Mesendoderm (in vitro differentiated cells): Measurements from ENCODE around the gene RNF224.

Source experiments
- DNase-seq: peaks from one replicate; pipeline ENCODE4 v3.0.0; 2013
- H2AK5ac ChIP-seq: 2 replicates; pipeline ENCODE4 v1.6.1; 2013; ENCODE audit warnings: low read length, inconsistent platforms
- H2BK120ac ChIP-seq: 2 replicates; pipeline ENCODE4 v1.6.1; 2013; ENCODE audit warnings: low read depth, mild to moderate bottlenecking, low read length, moderate library complexity, mixed read lengths
- H2BK15ac ChIP-seq: replicated peaks from 2 replicates; pipeline ENCODE4 v1.6.1; 2013; ENCODE audit warnings: low read depth, mild to moderate bottlenecking, moderate library complexity
- H2BK5ac ChIP-seq: 2 replicates; pipeline ENCODE4 v1.6.1; 2013; ENCODE audit warnings: low read length, inconsistent platforms
- H3K18ac ChIP-seq: 2 replicates; pipeline ENCODE4 v1.6.1; 2013; ENCODE audit warnings: mild to moderate bottlenecking, low read length, mixed read lengths
- H3K23ac ChIP-seq: one replicate; pipeline ENCODE4 v1.6.1; 2013; ENCODE audit warnings: low read length
- H3K27ac ChIP-seq: 2 replicates; pipeline ENCODE4 v1.5.1; 2013; ENCODE audit warnings: low read depth, mild to moderate bottlenecking, inconsistent platforms, low read length, moderate library complexity
- H3K27me3 ChIP-seq: 2 replicates; pipeline ENCODE4 v1.6.1; 2013; ENCODE audit warnings: low read length, control low read depth, mild to moderate bottlenecking, inconsistent platforms; ENCODE audit not compliant: insufficient read depth, poor library complexity
- H3K36me3 ChIP-seq: 2 replicates; pipeline ENCODE4 v1.6.1; 2013; ENCODE audit warnings: low read length, inconsistent platforms; ENCODE audit not compliant: control insufficient read depth, insufficient read depth
- H3K4ac ChIP-seq: one replicate; pipeline ENCODE4 v1.6.1; 2013; ENCODE audit warnings: low read depth, mild to moderate bottlenecking, low read length, moderate library complexity
- H3K4me1 ChIP-seq: 2 replicates; pipeline ENCODE4 v1.6.1; 2013; ENCODE audit warnings: low read depth, low read length, inconsistent platforms; ENCODE audit not compliant: control insufficient read depth
- H3K4me2 ChIP-seq: 2 replicates; pipeline ENCODE4 v1.6.1; 2013; ENCODE audit warnings: low read length
- H3K4me3 ChIP-seq: 2 replicates; pipeline ENCODE4 v1.5.1; 2013; ENCODE audit warnings: mild to moderate bottlenecking, low read length
- H3K56ac ChIP-seq: one replicate; pipeline ENCODE4 v1.6.1; 2013; ENCODE audit warnings: low read length
- H3K79me1 ChIP-seq: 2 replicates; pipeline ENCODE4 v1.6.1; 2013; ENCODE audit warnings: low read length, inconsistent platforms
- H3K79me2 ChIP-seq: 2 replicates; pipeline ENCODE4 v1.6.1; 2013; ENCODE audit warnings: mild to moderate bottlenecking, low read length; ENCODE audit not compliant: control insufficient read depth, insufficient read depth
- H3K9ac ChIP-seq: 2 replicates; pipeline ENCODE4 v1.6.1; 2013; ENCODE audit warnings: low read length, inconsistent platforms
- H4K5ac ChIP-seq: one replicate; pipeline ENCODE4 v1.6.1; 2013; ENCODE audit warnings: low read length
- H4K8ac ChIP-seq: one replicate; pipeline ENCODE4 v1.6.1; 2013; ENCODE audit warnings: low read depth, mild to moderate bottlenecking, control low read depth, low read length, moderate library complexity
- WGBS: extraction: QIAGEN DNeasy Blood & Tissue Kit; methylation state at CpG from one replicate; pipeline ENCODE4 v1.1.7; 2013; ENCODE audit warnings: low lambda C conversion rate, missing lambda C conversion rate; ENCODE audit not compliant: insufficient coverage; ENCODE audit errors: extremely low coverage; 5-methylcytosine and 5-hydroxymethylcytosine counted together

Gene RNF224

DNA sequence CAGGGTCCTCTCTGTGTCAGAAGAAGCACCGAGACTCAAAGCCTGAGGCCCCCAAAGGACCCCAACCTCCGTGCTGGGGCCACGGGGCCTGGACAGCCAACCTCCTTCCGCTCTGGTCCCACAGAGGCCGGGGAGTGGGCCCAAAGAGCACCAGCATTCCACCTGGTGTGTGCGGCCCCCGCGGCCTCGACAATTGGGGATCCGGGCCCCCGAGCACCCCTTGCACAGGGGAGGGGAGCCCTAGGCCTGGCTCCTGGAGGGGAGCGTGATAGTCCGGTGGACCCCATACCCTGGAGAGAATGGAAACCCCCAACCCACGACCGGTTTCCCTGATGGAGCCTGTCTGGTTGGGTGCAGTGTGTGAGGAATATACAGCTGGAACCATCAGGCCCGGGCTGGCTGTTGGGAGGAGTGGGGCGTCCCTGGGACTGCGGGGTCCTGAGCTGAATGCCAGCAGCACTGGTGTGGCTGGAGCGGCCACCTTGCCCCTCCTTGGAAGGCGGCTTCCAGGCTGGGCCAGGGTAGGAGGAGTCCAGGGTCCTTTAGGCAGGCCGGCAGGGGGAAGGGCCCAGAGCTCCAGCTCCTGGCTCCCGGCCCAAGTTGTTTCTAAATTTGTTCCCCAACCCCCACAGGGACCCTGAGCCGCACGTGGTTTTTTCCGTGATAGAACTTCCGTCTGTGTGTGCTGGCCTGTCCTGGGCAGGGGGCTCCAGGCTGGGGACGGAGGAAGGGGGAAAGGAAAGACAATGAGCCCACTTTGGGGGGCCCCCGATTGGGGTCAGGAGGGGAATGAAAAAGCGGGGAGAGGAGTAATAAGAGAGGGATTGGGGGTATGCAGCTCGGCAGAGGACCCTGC, 49.4 kb downstream of the RNF224 start:
- peak; percentile 84 for DNase-seq
- Histone ChIP-seq H2BK5ac (peak overlapping the region; percentile 58), H2AK5ac (no peak overlapping the region), H3K9ac (peak overlapping the region; percentile 88), H2BK120ac (no peak overlapping the region), H3K4ac (peak overlapping the region; percentile 56), H3K79me2 (no peaks in the 10 kb centered on the region), H4K8ac (no peak overlapping the region), H3K27me3 (no peaks in the 10 kb centered on the region), H3K18ac (peak overlapping the region; percentile 65), H3K4me3 (no peak overlapping the region), H2BK15ac (no peak overlapping the region), H3K4me2 (peak overlapping the region; percentile 5), H3K4me1 (peaks cover 7% of the 10 kb centered on the region), H3K27ac (peak overlapping the region; percentile 81), H3K36me3 (no peaks in the 10 kb centered on the region), H3K23ac (peak overlapping the region; percentile 39), H3K56ac (peak overlapping the region; percentile 93), H3K79me1 (peaks cover 3% of the 10 kb centered on the region), H4K5ac (no peak overlapping the region)
- no CpG with 5 or more reads among the region's 30 CpGs for WGBS

DNA sequence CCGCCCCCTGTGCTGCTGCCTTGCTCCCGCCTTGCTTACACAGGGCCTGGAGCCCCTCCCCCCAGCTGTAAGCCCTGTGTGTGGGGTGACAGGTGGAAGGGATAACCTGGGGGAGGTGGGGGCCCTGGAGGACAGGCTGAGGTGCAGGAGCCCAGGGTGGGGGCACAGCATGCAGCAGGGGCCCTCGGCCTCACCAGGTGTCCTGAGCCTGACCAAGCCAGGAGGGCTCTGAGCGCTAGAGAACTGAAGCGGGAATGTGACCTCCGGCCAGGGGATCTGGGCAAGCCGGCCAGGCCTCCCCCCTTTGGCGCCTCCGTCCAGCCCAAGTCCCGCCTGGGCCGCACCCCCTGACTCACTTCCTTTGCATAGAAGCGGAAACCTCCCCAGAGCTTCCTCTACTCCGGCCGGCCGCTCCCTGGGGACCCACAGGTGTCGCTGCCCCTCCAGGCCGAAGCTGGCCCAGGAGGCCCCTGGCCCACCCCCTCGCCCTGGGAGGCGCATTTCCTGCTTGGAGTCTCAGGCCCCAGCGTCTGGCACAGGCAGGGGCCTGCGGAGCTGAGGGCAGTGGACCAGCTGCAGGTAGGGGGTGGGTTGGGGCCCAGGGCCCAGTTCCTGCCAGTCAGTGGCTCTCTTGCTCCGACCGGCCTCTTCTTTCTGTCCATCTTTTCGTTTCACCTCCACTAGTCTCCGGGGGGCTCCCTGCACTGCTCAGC, 50.2 kb downstream of the RNF224 start, which contains the start of gene TOR4A:
TSS of gene TOR4A (plus strand) at position 398 of the 713 bp plus-strand sequence. CDS start 964 bp downstream, outside the sequence.
- Histone ChIP-seq H3K9ac (peak within 1 kb of the TSS; percentile 88), H2BK15ac (peak within 1 kb of the TSS; percentile 20), H3K27ac (peak within 1 kb of the TSS; percentile 81), H3K79me2 (no peaks in the 10 kb centered on the region), H2BK120ac (peak within 1 kb of the TSS; percentile 65), H3K4me2 (peak within 1 kb of the TSS; percentile 74), H3K4ac (peak within 1 kb of the TSS; percentile 92), H3K4me3 (peak within 1 kb of the TSS; percentile 51), H4K5ac (no peak within 1 kb of the TSS), H3K36me3 (no peaks in the 10 kb centered on the region), H2AK5ac (no peak within 1 kb of the TSS), H2BK5ac (peak within 1 kb of the TSS; percentile 58), H3K27me3 (no peaks in the 10 kb centered on the region), H3K18ac (peak within 1 kb of the TSS; percentile 86), H3K4me1 (peaks cover 7% of the 10 kb centered on the region), H3K56ac (peak within 1 kb of the TSS; percentile 93), H3K23ac (peak within 1 kb of the TSS; percentile 66), H3K79me1 (peaks cover 3% of the 10 kb centered on the region), H4K8ac (peak within 1 kb of the TSS; percentile 82)
- no CpG with 5 or more reads among the region's 25 CpGs for WGBS
- peak; percentile 94 for DNase-seq

DNA sequence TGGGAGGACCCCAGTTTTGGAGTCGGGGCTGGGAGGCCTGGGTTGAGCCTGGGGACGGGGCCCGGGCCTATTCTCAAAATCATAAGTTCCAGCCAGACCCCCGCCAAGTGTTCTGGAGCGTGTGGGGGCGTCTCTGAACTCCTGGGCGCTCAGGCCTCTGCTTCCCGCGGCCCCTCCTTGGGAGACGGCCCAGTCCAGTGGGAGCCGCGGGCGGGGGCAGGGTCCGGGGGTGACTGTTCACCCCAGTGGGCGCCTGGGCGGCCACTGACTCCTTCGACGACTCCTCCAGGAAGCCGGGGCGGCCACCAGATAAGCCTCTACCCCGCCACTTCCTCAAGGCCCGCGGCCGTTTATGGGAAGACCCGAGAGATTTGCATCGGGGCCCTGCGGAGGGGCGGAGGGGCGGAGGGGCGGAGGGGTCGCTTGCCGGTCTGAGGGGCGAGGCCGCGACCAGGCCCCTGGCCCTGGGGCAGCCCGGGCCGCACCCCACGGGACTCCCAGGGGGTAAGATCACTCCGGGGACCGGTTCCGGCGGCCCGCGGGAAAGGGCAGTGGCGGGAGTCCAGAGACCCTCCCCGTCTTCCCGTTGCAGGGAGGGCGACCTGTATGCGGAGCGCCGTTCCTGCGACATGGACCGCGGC, 50.9 kb downstream of the RNF224 start:
- Histone ChIP-seq H3K4me2 (peak overlapping the region; percentile 74), H2BK5ac (peak overlapping the region; percentile 4), H3K4me1 (peaks cover 7% of the 10 kb centered on the region), H2BK15ac (peak overlapping the region; percentile 20), H2BK120ac (peak overlapping the region; percentile 65), H3K4me3 (peak overlapping the region; percentile 51), H3K23ac (peak overlapping the region; percentile 66), H3K27me3 (no peaks in the 10 kb centered on the region), H3K56ac (peak overlapping the region; percentile 93), H2AK5ac (no peak overlapping the region), H3K4ac (peak overlapping the region; percentile 92), H3K27ac (peak overlapping the region; percentile 81), H4K8ac (peak overlapping the region; percentile 82), H3K79me2 (no peaks in the 10 kb centered on the region), H3K9ac (peak overlapping the region; percentile 88), H3K36me3 (no peaks in the 10 kb centered on the region), H3K18ac (peak overlapping the region; percentile 86), H4K5ac (no peak overlapping the region), H3K79me1 (peaks cover 2% of the 10 kb centered on the region)
- WGBS, result no CpG with 5 or more reads among the region's 54 CpGs
- no peak for DNase-seq
